VCaP (cell line): ENCODE results near the gene RBX1.

Experiments
- H3K27ac ChIP-seq: fragments of 450-650 bp; 2 replicates; pipeline ENCODE4 v1.5.1; 2017
- TF ChIP-seq, protein P1 (sequence below): fragments of 450-650 bp; conservative IDR thresholded peaks from 2 replicates; pipeline ENCODE4 v1.5.1; 2017; ENCODE audit warnings: mild to moderate bottlenecking, moderate library complexity

RBX1 gene

DNA sequence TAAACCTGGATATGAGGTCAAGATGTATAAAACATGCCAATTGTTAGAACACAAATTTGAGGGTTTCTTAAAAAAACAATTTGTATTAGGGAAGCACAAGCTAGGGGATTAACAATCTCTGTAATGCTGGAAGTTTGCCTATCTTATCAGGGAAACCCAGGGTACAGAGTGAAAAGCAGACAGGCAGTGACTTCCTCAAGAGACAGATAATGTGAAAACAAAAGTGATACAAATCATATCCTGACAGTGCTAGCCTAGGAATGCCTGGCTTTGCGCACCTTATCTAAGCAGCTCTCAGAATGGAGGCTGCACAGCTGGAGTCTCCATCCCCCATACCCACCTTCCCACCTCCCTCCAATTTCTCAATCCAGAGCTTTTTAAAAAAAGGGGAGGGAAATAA, 22.5 kb upstream of the RBX1 start:
- peak overlapping the region; percentile 58 for H3K27ac ChIP-seq
- TF ChIP-seq, protein P1, sequence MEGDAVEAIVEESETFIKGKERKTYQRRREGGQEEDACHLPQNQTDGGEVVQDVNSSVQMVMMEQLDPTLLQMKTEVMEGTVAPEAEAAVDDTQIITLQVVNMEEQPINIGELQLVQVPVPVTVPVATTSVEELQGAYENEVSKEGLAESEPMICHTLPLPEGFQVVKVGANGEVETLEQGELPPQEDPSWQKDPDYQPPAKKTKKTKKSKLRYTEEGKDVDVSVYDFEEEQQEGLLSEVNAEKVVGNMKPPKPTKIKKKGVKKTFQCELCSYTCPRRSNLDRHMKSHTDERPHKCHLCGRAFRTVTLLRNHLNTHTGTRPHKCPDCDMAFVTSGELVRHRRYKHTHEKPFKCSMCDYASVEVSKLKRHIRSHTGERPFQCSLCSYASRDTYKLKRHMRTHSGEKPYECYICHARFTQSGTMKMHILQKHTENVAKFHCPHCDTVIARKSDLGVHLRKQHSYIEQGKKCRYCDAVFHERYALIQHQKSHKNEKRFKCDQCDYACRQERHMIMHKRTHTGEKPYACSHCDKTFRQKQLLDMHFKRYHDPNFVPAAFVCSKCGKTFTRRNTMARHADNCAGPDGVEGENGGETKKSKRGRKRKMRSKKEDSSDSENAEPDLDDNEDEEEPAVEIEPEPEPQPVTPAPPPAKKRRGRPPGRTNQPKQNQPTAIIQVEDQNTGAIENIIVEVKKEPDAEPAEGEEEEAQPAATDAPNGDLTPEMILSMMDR: no peak

DNA sequence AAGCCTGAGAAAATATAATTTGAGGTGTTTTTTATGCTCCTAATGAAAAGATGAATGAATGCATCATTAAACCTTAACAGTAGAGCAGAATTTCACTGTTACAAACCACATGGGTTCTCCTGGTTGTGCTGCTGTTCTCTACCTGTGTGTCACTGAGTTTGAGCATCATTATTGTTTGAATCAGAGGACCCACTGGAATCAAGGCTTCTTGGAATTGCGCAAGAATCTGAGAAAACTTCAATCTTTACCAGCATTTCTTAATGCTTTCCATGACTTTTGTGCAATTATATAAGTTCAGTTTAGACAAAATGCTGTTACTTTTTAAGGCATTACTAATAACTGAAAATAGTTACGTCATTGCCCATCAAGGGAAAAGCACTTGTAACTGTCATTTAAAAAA, 18.8 kb upstream of the RBX1 start:
- peak overlapping the region; percentile 32; the same call in 1 of the 2 replicates for H3K27ac ChIP-seq
- TF ChIP-seq, protein P1: no peak

DNA sequence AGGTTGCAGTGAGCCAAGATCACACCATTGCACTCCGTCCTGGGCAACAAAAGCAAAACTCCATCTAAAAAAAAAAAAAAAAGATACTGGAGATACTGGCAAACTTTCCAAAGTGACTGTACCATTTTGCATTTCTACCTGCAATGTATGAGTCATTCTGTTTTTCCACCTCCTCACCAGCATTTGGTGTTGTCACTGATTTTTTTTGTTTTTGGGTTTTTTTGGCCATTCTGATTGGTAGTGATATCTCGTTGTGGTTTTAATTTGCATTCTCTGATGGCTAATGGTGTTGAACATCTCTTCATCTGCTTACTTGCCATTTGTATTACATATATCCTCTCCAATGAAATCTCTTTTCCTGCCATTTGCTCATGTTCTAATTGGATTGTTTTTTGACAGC, 12.0 kb upstream of the RBX1 start:
- TF ChIP-seq, protein P1: no peak
- H3K27ac ChIP-seq: no peak overlapping the region

DNA sequence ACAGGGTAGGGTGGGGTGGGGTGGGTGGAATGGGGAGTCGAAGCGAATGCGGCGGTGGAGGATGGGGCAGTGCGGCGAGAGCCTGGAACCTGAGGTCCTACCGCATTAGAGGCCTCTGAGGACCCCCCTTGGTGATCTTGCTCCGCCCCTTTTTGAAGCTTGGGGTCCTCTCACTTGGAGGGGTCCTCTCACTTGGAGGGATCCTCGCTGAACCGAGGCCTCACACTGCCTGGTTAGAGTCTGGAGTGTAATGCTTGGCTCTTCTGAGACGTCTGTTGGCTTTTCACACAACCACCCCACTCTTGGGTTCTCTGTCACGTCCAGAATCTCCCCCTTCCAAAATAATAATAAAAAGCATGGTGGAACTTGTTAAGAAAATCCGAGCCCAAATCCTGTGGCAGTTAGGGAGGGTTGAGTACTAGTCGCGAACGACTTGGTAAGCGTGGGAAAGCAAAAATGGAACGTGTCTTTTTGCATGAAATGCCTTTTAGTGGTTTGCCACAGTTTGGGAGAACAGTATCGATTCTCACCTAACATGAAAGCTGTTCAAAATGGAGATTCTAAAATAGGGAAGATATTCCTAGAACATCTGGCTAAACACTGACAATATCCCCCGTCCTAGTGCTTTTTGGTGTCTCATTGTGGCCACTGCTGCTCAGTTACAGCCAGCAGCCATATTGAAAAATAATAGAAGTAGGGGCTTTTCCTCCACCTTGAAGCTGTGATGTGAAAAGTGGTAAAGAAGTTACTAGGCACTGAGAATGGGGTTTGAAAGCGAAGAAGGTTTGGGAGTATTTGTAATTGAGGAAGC, 822 bp downstream of the RBX1 start:
- peak overlapping the region; percentile 86 for H3K27ac ChIP-seq
- TF ChIP-seq, protein P1: no peak

DNA sequence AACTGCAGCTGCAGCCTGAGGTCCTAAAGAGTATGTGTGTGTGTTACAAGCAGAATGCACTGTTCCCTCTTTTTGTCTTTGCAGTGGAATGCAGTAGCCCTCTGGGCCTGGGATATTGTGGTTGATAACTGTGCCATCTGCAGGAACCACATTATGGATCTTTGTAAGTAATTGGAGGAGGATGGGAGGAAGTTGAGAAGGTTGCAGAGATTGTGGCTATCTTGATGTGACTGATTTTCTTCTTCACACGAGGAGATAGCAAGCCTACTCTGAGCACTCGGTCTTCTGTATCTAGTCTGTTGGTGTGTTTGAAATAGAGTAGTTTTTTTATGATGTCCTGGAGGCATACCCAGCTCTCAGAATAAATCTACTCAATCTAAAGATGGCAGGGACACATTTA, 2.3 kb downstream of the RBX1 start:
- TF ChIP-seq, protein P1: no peak
- peak overlapping the region; percentile 86 for H3K27ac ChIP-seq

DNA sequence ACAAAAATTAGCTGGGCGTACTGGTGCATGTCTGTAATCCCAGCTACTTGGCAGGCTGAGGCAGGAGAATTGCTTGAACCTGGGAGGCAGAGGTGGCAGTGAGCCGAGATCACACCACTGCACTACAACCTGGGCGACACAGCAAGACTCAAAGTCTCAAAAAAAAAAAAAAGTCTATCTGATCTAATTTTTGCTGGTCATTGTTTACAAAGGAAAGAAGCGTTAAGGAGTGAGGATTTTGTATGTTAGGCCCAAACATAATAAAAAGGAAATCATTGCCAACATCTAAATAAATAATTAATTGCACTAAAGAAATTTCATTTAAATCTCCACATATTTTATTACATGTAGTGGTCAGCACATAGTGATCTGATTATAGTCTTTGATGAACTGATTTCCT, 2.9 kb downstream of the RBX1 start:
- TF ChIP-seq, protein P1: no peak
- H3K27ac ChIP-seq: peak overlapping the region; percentile 86; the same call in 1 of the 2 replicates

DNA sequence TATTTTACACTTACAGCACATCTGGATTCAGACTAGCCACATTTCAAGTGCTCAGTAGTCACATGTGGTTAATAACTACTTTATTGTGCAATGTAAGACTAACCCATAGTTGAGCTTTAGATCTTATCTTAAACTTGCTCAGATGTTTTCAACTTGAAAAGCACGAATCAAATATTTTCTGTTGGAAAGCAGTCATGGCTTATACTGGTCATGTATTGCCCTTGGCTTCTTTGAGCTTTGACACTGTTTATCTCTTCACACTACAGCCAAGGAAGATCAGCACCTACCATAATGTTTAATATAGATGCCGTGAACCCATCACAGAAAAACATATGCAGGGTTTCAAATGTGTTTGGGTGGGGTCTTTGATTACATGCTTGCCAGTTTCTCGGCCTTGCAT, 4.4 kb downstream of the RBX1 start:
- H3K27ac ChIP-seq: no peak overlapping the region
- TF ChIP-seq, protein P1: no peak
